Raji (cell line): ENCODE measurements around the gene B4GALT1.

Source experiments
- POLR2A ChIP-seq: IDR thresholded peaks from 2 replicates; pipeline ENCODE4 v1.6.1; 2011; ENCODE audit warnings: low read depth, low read length, control low read depth; ENCODE audit not compliant: insufficient read depth

The B4GALT1 gene

GRCh38 chr9:33129251-33129885, 37.8 kb downstream of the B4GALT1 start:
- TF ChIP-seq POLR2A: no peak

- no peak for TF ChIP-seq POLR2A
Observed at GRCh38 chr9:33128570-33128969, 38.6 kb downstream of the B4GALT1 start.

- TF ChIP-seq POLR2A: no peak
Observed at GRCh38 chr9:33127881-33128280, 39.3 kb downstream of the B4GALT1 start.

- TF ChIP-seq POLR2A: no peak
Observed at GRCh38 chr9:33125871-33126823, 41.0 kb downstream of the B4GALT1 start.

- no peak for TF ChIP-seq POLR2A
Observed at GRCh38 chr9:33125461-33125860, 41.7 kb downstream of the B4GALT1 start.

GRCh38 chr9:33124751-33125381, 42.3 kb downstream of the B4GALT1 start:
- no peak for TF ChIP-seq POLR2A

- no peak for TF ChIP-seq POLR2A
Observed at GRCh38 chr9:33124046-33124445, 43.1 kb downstream of the B4GALT1 start.

- TF ChIP-seq POLR2A: no peak
Observed at GRCh38 chr9:33123407-33124031, 43.6 kb downstream of the B4GALT1 start.

- TF ChIP-seq POLR2A: no peak
Observed at GRCh38 chr9:33120620-33121019, 46.5 kb downstream of the B4GALT1 start.

GRCh38 chr9:33117796-33118195, 49.3 kb downstream of the B4GALT1 start:
- TF ChIP-seq POLR2A: no peak

GRCh38 chr9:33117306-33117705, 49.8 kb downstream of the B4GALT1 start:
- TF ChIP-seq POLR2A: no peak

- no peak for TF ChIP-seq POLR2A
Observed at GRCh38 chr9:33116860-33117259, 50.3 kb downstream of the B4GALT1 start.

- TF ChIP-seq POLR2A: no peak
Observed at GRCh38 chr9:33114746-33115145, 52.4 kb downstream of the B4GALT1 start.

- no peak for TF ChIP-seq POLR2A
Observed at GRCh38 chr9:33113799-33114547, 53.2 kb downstream of the B4GALT1 start.

- TF ChIP-seq POLR2A: no peak
Observed at GRCh38 chr9:33112094-33112493, 55.0 kb downstream of the B4GALT1 start.
